Loucy (cell line): Measurements from ENCODE around the gene LHX4.

ENCODE experiments used
- H2AFZ ChIP-seq: fragments of 200-600 bp; sonication (generic); 2 replicates; pipeline ENCODE4 v1.6.0; 2016; ENCODE audit warnings: antibody characterized with exemption, mild to moderate bottlenecking, low read length, moderate library complexity
- H3F3A ChIP-seq: fragments of 200-600 bp; 2 replicates; pipeline ENCODE4 v1.6.0; 2016; ENCODE audit warnings: antibody characterized with exemption, low read depth, mild to moderate bottlenecking
- H3K27me3 ChIP-seq: fragments of 200-600 bp; sonication (generic); 2 replicates; pipeline ENCODE4 v1.6.1; 2014; ENCODE audit warnings: low read length, mild to moderate bottlenecking; ENCODE audit not compliant: insufficient read depth, poor library complexity, severe bottlenecking
- H3K36me3 ChIP-seq: fragments of 200-600 bp; sonication (generic); 2 replicates; pipeline ENCODE4 v1.6.1; 2016; ENCODE audit warnings: low read length; ENCODE audit not compliant: insufficient read depth
- H3K4me1 ChIP-seq: fragments of 200-600 bp; sonication (generic); 2 replicates; pipeline ENCODE4 v1.5.1; 2014; ENCODE audit warnings: low read length, mild to moderate bottlenecking; ENCODE audit not compliant: insufficient read depth, poor library complexity, severe bottlenecking
- H3K4me2 ChIP-seq: fragments of 200-600 bp; sonication (generic); 2 replicates; pipeline ENCODE4 v1.6.0; 2014; ENCODE audit warnings: antibody characterized with exemption, low read length, low read depth, mild to moderate bottlenecking; ENCODE audit not compliant: poor library complexity, severe bottlenecking
- H3K4me3 ChIP-seq: fragments of 200-600 bp; sonication (generic); 2 replicates; pipeline ENCODE4 v1.5.1; 2014; ENCODE audit warnings: low read length, mild to moderate bottlenecking, mixed read lengths; ENCODE audit not compliant: poor library complexity, severe bottlenecking
- H3K79me2 ChIP-seq: fragments of 200-600 bp; sonication (generic); 2 replicates; pipeline ENCODE4 v1.6.1; 2014; ENCODE audit warnings: low read length; ENCODE audit not compliant: insufficient read depth
- H3K9ac ChIP-seq: fragments of 200-600 bp; sonication (generic); 2 replicates; pipeline ENCODE4 v1.6.0; 2014; ENCODE audit warnings: mild to moderate bottlenecking, low read depth, low read length, moderate library complexity; ENCODE audit not compliant: poor library complexity, severe bottlenecking
- H3K9me2 ChIP-seq: fragments of 200-600 bp; sonication (generic); replicated peaks from 2 replicates; pipeline ENCODE4 v1.6.1; 2016; ENCODE audit warnings: low read depth, low read length, mixed read lengths
- H3K9me3 ChIP-seq: fragments of 200-600 bp; sonication (generic); 2 replicates; pipeline ENCODE4 v1.6.1; 2014; ENCODE audit warnings: mild to moderate bottlenecking, antibody characterized with exemption, low read length, low read depth; ENCODE audit not compliant: insufficient read depth
- H4K20me1 ChIP-seq: fragments of 200-600 bp; sonication (generic); 2 replicates; pipeline ENCODE4 v1.6.0; 2014; ENCODE audit warnings: antibody characterized with exemption, low read length, mild to moderate bottlenecking; ENCODE audit not compliant: insufficient read depth, poor library complexity, severe bottlenecking
- EZH2phosphoT487 ChIP-seq: fragments of 200-600 bp; IDR thresholded peaks from 2 replicates; pipeline ENCODE4 v1.6.1; 2018; ENCODE audit warnings: antibody characterized with exemption, mild to moderate bottlenecking, moderate library complexity, borderline replicate concordance
- TF ChIP-seq, protein P1 (sequence below): fragments of 200-600 bp; sonication (generic); conservative IDR thresholded peaks from 2 replicates; pipeline ENCODE4 v1.5.1; 2014; ENCODE audit warnings: mild to moderate bottlenecking, antibody characterized with exemption, low read length

The LHX4 gene

DNA sequence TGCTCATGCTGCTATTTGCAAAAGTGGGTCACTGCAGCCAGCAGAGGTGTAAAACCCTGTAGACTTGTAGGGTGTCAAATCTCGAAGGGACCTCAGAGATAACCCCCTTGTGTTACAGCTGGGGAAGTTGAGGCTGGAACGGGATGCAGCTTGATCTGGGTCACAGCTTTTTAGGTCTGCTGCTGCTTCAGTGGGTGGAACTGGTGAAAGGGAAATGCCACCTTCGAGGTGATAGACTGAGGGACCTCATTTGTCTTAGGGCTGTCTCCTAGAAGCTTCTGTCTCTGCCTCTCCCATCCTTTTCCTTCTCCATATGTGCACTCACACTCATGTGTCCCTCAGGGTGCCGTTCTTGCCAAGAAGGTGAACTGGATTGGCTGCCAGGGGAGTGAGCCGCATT is 40.0 kb upstream of the LHX4 start:
- Histone ChIP-seq H3K9me2 (no peaks in the 10 kb centered on the region), H3K4me2 (peak overlapping the region; percentile 76), H3K36me3 (peaks cover 29% of the 10 kb centered on the region), H3K9me3 (no peaks in the 10 kb centered on the region), H3K27me3 (no peaks in the 10 kb centered on the region), H3F3A (no peaks in the 10 kb centered on the region), H3K79me2 (peaks cover 53% of the 10 kb centered on the region), H3K4me1 (peaks cover 80% of the 10 kb centered on the region), H2AFZ (no peak overlapping the region), H4K20me1 (no peaks in the 10 kb centered on the region), H3K4me3 (peak overlapping the region; percentile 63), H3K9ac (peak overlapping the region; percentile 86)
- TF ChIP-seq EZH2phosphoT487 = no peak
- TF ChIP-seq, protein P1, sequence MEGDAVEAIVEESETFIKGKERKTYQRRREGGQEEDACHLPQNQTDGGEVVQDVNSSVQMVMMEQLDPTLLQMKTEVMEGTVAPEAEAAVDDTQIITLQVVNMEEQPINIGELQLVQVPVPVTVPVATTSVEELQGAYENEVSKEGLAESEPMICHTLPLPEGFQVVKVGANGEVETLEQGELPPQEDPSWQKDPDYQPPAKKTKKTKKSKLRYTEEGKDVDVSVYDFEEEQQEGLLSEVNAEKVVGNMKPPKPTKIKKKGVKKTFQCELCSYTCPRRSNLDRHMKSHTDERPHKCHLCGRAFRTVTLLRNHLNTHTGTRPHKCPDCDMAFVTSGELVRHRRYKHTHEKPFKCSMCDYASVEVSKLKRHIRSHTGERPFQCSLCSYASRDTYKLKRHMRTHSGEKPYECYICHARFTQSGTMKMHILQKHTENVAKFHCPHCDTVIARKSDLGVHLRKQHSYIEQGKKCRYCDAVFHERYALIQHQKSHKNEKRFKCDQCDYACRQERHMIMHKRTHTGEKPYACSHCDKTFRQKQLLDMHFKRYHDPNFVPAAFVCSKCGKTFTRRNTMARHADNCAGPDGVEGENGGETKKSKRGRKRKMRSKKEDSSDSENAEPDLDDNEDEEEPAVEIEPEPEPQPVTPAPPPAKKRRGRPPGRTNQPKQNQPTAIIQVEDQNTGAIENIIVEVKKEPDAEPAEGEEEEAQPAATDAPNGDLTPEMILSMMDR = no peak

DNA sequence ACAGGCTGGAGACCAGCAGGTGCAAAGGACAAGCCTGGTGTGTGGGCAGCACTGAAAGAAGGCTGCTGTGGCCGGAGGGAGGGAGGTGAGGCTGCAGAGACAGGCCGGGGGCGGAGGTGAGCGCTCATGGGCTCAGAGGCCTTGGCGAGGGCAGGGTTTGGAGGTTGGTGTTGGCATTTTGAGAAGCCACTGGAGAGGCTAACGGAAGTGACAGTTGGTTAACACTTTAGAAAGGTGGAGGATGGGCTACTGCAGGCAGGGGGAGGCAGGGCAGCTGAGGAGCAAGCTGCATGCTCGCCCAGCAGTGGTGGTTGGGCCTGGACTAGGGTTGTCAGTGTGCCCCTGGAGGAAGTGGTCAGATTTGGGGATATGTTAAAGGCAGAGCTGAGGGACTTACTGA is 37.9 kb upstream of the LHX4 start:
- peaks cover 86% of the 10 kb centered on the region for H3K4me1 ChIP-seq
- TF ChIP-seq EZH2phosphoT487 = no peak
- TF ChIP-seq, protein P1 = no peak
- H3K9ac ChIP-seq = peak overlapping the region; percentile 86
- no peaks in the 10 kb centered on the region for H3K9me3 ChIP-seq
- H3K4me3 ChIP-seq = peak overlapping the region; percentile 63
- H3K36me3 ChIP-seq = peaks cover 34% of the 10 kb centered on the region
- H2AFZ ChIP-seq = no peak overlapping the region
- no peaks in the 10 kb centered on the region for H3F3A ChIP-seq
- H3K27me3 ChIP-seq = no peaks in the 10 kb centered on the region
- H3K4me2 ChIP-seq = peak overlapping the region; percentile 76
- peaks cover 74% of the 10 kb centered on the region for H3K79me2 ChIP-seq
- no peaks in the 10 kb centered on the region for H4K20me1 ChIP-seq
- H3K9me2 ChIP-seq = no peaks in the 10 kb centered on the region

DNA sequence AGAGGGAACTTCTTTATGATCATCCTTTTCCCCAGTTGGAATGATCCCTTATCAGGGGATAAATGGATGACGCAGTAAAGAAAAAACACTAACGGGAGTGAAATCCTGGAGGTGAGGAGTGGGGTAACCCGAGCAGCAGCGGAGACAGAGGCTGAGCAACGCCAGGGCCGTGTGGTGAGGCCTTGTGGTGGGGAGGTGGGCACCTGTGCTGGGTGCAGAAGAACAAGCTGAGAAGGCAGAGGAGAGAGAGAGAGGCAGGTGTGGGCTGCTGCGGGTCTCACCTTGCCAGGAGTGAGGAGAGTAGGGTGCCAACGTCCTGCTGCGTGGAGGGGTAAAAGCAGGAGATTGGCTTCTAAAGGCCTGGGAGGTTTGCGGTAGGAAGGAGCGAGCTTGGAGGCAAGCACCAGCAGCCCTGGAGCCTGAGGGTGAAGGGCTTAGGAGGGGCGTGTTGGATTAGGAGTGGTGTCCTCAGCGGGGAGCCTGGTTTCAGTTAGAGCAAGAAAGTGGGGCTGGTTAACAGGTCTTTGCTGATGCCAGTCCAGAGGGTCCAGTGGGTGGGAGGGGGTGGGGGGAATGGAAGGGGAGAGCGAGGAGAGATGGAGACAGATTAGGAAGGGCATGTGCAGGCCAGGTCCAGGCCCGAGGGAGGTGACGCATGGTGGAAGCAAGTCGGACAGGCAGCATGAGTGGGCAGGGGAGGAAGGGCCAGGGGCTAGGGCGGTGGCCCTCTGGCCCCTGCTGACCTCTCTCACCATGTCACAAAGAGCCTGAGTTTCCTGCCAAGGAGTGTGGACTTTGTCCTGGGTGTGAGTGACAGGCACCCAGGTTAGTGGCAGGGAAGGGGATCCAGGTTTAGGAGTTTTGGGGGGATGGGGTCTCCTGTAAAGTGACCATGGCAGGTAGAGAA is 36.7 kb upstream of the LHX4 start:
- TF ChIP-seq, protein P1 = no peak
- no peak for TF ChIP-seq EZH2phosphoT487
- no peaks in the 10 kb centered on the region for H3F3A ChIP-seq
- H3K36me3 ChIP-seq = peaks cover 40% of the 10 kb centered on the region
- peak overlapping the region; percentile 63 for H3K4me3 ChIP-seq
- H3K9ac ChIP-seq = peak overlapping the region; percentile 86
- peak overlapping the region; percentile 76 for H3K4me2 ChIP-seq
- H3K9me3 ChIP-seq = no peaks in the 10 kb centered on the region
- H2AFZ ChIP-seq = no peak overlapping the region
- H3K27me3 ChIP-seq = no peaks in the 10 kb centered on the region
- H4K20me1 ChIP-seq = no peaks in the 10 kb centered on the region
- peaks cover 91% of the 10 kb centered on the region for H3K4me1 ChIP-seq
- H3K79me2 ChIP-seq = peaks cover 86% of the 10 kb centered on the region
- H3K9me2 ChIP-seq = no peaks in the 10 kb centered on the region
